HG03521 (cell line): Measurements from ENCODE around the gene SLC25A24.
A peak's percentile ranks its signal among the peaks of the same experiment; 100 is the strongest.
"Not testable (repeated sequence)": the region's sequence is repeated elsewhere in the genome, so short reads cannot be mapped to it uniquely, and the experiment has no call there.

Experiments
- ATAC-seq: cut with Tn5 transposase; IDR thresholded peaks from one replicate; pipeline ENCODE4 v1.9.1; 2021; ENCODE audit warnings: mild to moderate bottlenecking, moderate library complexity; ENCODE audit not compliant: unreplicated experiment

The SLC25A24 gene

GRCh38 chr1:108199781-108200686 is at the start of gene SLC25A24:
TSS of gene SLC25A24 (minus strand) at chr1:108200343. CDS start at chr1:108200138, 205 bp downstream.
- peak; percentile 81 for ATAC-seq

GRCh38 chr1:108243976-108244375 is 43.8 kb upstream of the SLC25A24 start, which contains the start of gene NBPF4:
TSS of gene NBPF4 (minus strand) at chr1:108244076. CDS start at chr1:108243761, 315 bp downstream.
- ATAC-seq: not testable (repeated sequence)

- ATAC-seq: not testable (repeated sequence)
These were observed 39.3 kb upstream of the SLC25A24 start for GRCh38 chr1:108239426-108239825.

- not testable (repeated sequence) for ATAC-seq
These were observed 35.2 kb upstream of the SLC25A24 start for GRCh38 chr1:108235308-108235707.

- not testable (repeated sequence) for ATAC-seq
These were observed 32.0 kb upstream of the SLC25A24 start for GRCh38 chr1:108232183-108232582.

GRCh38 chr1:108229976-108230375 is 29.8 kb upstream of the SLC25A24 start:
- not testable (repeated sequence) for ATAC-seq

- ATAC-seq: not testable (repeated sequence)
These were observed 27.6 kb upstream of the SLC25A24 start for GRCh38 chr1:108227772-108228171.

GRCh38 chr1:108226855-108227254 is 26.7 kb upstream of the SLC25A24 start:
- ATAC-seq: not testable (repeated sequence)

GRCh38 chr1:108223226-108223625 is 23.1 kb upstream of the SLC25A24 start:
- ATAC-seq: not testable (repeated sequence)

GRCh38 chr1:108217515-108218174 is 17.5 kb upstream of the SLC25A24 start:
- ATAC-seq: not testable (repeated sequence)

- ATAC-seq: not testable (repeated sequence)
These were observed 16.9 kb upstream of the SLC25A24 start for GRCh38 chr1:108217007-108217406.

GRCh38 chr1:108216028-108216890 is 16.1 kb upstream of the SLC25A24 start:
- not testable (repeated sequence) for ATAC-seq

- not testable (repeated sequence) for ATAC-seq
These were observed 14.7 kb upstream of the SLC25A24 start for GRCh38 chr1:108214641-108215465.

- no peak for ATAC-seq
These were observed 10.9 kb upstream of the SLC25A24 start for GRCh38 chr1:108211014-108211413.

- ATAC-seq: no peak
These were observed 9.4 kb upstream of the SLC25A24 start for GRCh38 chr1:108209456-108210108.

GRCh38 chr1:108208724-108209446 is 8.7 kb upstream of the SLC25A24 start:
- no peak for ATAC-seq

- not testable (repeated sequence) for ATAC-seq
These were observed 3.4 kb upstream of the SLC25A24 start for GRCh38 chr1:108203582-108203981.

- no peak for ATAC-seq
These were observed 1.5 kb upstream of the SLC25A24 start for GRCh38 chr1:108201687-108202086.

- no peak for ATAC-seq
These were observed 526 bp upstream of the SLC25A24 start for GRCh38 chr1:108200687-108201051.
